ENCODE measurements around the gene MICAL3.

MICAL3 gene

DNA sequence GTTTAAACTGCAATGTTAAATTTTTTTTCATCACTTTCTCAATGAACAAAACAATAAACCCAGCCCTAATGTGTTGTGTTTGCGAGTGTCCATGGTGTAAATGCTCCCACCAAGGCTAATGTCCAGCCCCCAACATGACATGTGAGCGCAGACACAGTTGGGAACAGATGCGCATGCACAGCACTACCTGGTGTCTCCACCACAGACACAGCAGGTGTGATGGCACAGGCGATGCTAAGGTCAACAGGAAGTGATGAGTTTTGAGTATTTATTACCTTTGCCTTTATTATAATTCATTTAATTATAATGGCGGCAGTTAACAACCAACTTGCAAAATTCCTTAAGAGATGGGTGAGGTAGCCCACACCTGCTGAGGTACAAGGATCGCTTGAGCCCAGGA lies 42.9 kb downstream of the MICAL3 start:
- DNase-seq = no peak
- Histone ChIP-seq H4K20me1 (ENCODE audit: insufficient read depth, low read length) (no peaks in the 10 kb centered on the region), H3K9ac (ENCODE audit: low read length) (no peak overlapping the region), H3K9me3 (replicated peaks; ENCODE audit: insufficient read depth, low read length) (no peaks in the 10 kb centered on the region), H3K4me1 (ENCODE audit: low read length) (no peaks in the 10 kb centered on the region), H3K9me2 (replicated peaks; ENCODE audit: insufficient read depth, low read length) (no peaks in the 10 kb centered on the region), H3K79me2 (ENCODE audit: low read length) (peaks cover 85% of the 10 kb centered on the region), H3K4me3 (ENCODE audit: low read length) (no peak overlapping the region), H3F3A (ENCODE audit: insufficient read depth, low read length) (no peaks in the 10 kb centered on the region), H3K27me3 (replicated peaks; ENCODE audit: insufficient read depth, low read length) (no peaks in the 10 kb centered on the region), H3K27ac (ENCODE audit: low read length) (no peak overlapping the region), H3K36me3 (replicated peaks; ENCODE audit: insufficient read depth, low read length) (no peaks in the 10 kb centered on the region), H2AFZ (ENCODE audit: low read length) (no peak overlapping the region), H3K4me2 (ENCODE audit: low read depth, low read length) (no peak overlapping the region)
- no peak for TF ChIP-seq EZH2 (optimal IDR thresholded peaks at IDR 0.05; ENCODE audit: low read depth, low read length)
- TF ChIP-seq, protein P1, sequence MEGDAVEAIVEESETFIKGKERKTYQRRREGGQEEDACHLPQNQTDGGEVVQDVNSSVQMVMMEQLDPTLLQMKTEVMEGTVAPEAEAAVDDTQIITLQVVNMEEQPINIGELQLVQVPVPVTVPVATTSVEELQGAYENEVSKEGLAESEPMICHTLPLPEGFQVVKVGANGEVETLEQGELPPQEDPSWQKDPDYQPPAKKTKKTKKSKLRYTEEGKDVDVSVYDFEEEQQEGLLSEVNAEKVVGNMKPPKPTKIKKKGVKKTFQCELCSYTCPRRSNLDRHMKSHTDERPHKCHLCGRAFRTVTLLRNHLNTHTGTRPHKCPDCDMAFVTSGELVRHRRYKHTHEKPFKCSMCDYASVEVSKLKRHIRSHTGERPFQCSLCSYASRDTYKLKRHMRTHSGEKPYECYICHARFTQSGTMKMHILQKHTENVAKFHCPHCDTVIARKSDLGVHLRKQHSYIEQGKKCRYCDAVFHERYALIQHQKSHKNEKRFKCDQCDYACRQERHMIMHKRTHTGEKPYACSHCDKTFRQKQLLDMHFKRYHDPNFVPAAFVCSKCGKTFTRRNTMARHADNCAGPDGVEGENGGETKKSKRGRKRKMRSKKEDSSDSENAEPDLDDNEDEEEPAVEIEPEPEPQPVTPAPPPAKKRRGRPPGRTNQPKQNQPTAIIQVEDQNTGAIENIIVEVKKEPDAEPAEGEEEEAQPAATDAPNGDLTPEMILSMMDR (IDR thresholded peaks at IDR 0.05; ENCODE audit: low read length) = no peak
- TF ChIP-seq EZH2phosphoT487 (IDR thresholded peaks at IDR 0.05; ENCODE audit: low read length) = no peak

DNA sequence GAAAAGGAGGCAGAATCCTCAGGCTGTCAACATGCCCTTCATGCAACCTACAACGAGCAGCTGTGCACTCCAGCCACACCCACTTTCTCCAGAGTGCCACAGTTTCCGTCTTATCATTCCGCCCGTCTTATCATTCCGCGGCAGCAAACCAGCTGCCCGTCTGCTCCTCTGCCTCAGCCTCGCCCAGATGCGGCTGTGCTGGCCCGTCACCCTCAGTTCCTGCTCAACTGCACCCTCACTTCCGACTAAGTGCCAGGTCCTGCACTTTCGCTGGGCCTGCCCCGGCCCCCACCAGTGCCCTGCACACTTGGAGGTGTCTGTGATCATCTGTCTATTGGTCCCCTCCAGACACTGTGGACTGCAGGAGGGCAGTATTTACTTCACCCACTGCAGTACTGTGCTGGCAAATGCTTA lies 43.7 kb downstream of the MICAL3 start:
- H3K4me2 ChIP-seq (ENCODE audit: low read depth, low read length) = no peak overlapping the region

DNA sequence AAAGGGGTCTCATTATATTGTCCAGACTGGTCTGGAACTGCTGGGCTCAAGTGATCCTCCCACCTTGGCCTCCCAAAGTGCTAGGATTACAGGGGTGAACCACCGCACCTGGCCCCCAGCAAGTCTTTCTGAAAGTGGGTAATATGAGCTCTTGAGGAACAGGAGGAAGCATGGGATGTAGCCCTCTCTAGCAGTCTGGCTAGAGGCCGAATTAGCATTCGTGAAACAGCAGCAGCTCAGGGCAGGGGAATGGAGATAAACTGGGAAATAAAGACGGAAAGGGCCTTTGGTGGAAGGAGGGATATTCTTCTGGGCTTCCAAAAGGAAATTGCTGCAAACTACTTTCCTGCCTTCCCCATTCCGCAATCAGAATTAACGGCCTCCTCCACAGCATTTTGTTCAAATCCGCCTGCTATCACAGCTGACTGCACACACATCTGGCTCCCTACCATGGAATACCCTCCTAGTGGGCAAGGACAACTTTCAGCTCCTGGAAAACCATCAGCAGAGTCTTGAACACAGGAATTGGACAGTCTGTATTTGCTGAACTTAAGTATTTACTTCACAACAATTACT lies 44.3 kb downstream of the MICAL3 start:
- Histone ChIP-seq H3K27me3 (replicated peaks; ENCODE audit: insufficient read depth, low read length) (no peaks in the 10 kb centered on the region), H3K79me2 (ENCODE audit: low read length) (peaks cover 87% of the 10 kb centered on the region), H3K4me2 (ENCODE audit: low read depth, low read length) (no peak overlapping the region), H3K27ac (ENCODE audit: low read length) (no peak overlapping the region), H3K4me1 (ENCODE audit: low read length) (no peaks in the 10 kb centered on the region), H3K9me2 (replicated peaks; ENCODE audit: insufficient read depth, low read length) (no peaks in the 10 kb centered on the region), H3K36me3 (replicated peaks; ENCODE audit: insufficient read depth, low read length) (no peaks in the 10 kb centered on the region), H3K4me3 (ENCODE audit: low read length) (no peak overlapping the region), H4K20me1 (ENCODE audit: insufficient read depth, low read length) (no peaks in the 10 kb centered on the region), H2AFZ (ENCODE audit: low read length) (no peak overlapping the region), H3K9me3 (replicated peaks; ENCODE audit: insufficient read depth, low read length) (no peaks in the 10 kb centered on the region), H3F3A (ENCODE audit: insufficient read depth, low read length) (no peaks in the 10 kb centered on the region), H3K9ac (ENCODE audit: low read length) (no peak overlapping the region)
- DNase-seq = no peak
- TF ChIP-seq, protein P1 (IDR thresholded peaks at IDR 0.05; ENCODE audit: low read length) = no peak
- no peak for TF ChIP-seq EZH2 (optimal IDR thresholded peaks at IDR 0.05; ENCODE audit: low read depth, low read length)
- TF ChIP-seq EZH2phosphoT487 (IDR thresholded peaks at IDR 0.05; ENCODE audit: low read length) = no peak

More for the DNA sequence above, 43.7 kb downstream of the MICAL3 start:
- H3K9ac ChIP-seq (ENCODE audit: low read length) = no peak overlapping the region
- peaks cover 84% of the 10 kb centered on the region for H3K79me2 ChIP-seq (ENCODE audit: low read length)
- H4K20me1 ChIP-seq (ENCODE audit: insufficient read depth, low read length) = no peaks in the 10 kb centered on the region
- H3K4me1 ChIP-seq (ENCODE audit: low read length) = no peaks in the 10 kb centered on the region
- H3F3A ChIP-seq (ENCODE audit: insufficient read depth, low read length) = no peaks in the 10 kb centered on the region
- no peak overlapping the region for H3K4me3 ChIP-seq (ENCODE audit: low read length)
- DNase-seq = no peak
- H3K27ac ChIP-seq (ENCODE audit: low read length) = no peak overlapping the region
- TF ChIP-seq EZH2phosphoT487 (IDR thresholded peaks at IDR 0.05; ENCODE audit: low read length) (no peak), EZH2 (optimal IDR thresholded peaks at IDR 0.05; ENCODE audit: low read depth, low read length) (no peak)
- TF ChIP-seq, protein P1 (IDR thresholded peaks at IDR 0.05; ENCODE audit: low read length) = no peak
- no peaks in the 10 kb centered on the region for H3K27me3 ChIP-seq (replicated peaks; ENCODE audit: insufficient read depth, low read length)
- H2AFZ ChIP-seq (ENCODE audit: low read length) = no peak overlapping the region
- no peaks in the 10 kb centered on the region for H3K9me3 ChIP-seq (replicated peaks; ENCODE audit: insufficient read depth, low read length)
- H3K36me3 ChIP-seq (replicated peaks; ENCODE audit: insufficient read depth, low read length) = no peaks in the 10 kb centered on the region
- H3K9me2 ChIP-seq (replicated peaks; ENCODE audit: insufficient read depth, low read length) = no peaks in the 10 kb centered on the region

All from MM.1S (cell line).